NCI-H460 (cell line): ENCODE measurements around the gene MUSK. TPM values are rescaled to one million over a fixed set of nuclear protein-coding genes. Genes with fewer than 3 reads are reported as not detected.

Experiments
- DNase-seq: peaks from one replicate; pipeline ENCODE4 v3.0.0-alpha.2; 2016; ENCODE audit warnings: low read depth; ENCODE audit errors: extremely low read depth
- polyA plus RNA-seq: library from polyadenylated mRNA; depleted of rRNA; stranded (reverse); fragments of >200 nt; gene quantifications from 2 replicates; pipeline ENCODE4 v1.2.3, GENCODE V29; 2014; cell fraction: nucleus; rRNA removed
- total RNA-seq: library from RNA; depleted of rRNA; stranded (reverse); fragments of >200 nt; shearing (Covaris generic); gene quantifications from 2 replicates; pipeline ENCODE4 v1.2.3, GENCODE V29; 2014; rRNA removed

Gene MUSK
- total RNA-seq: not detected in 2 replicates
- polyA plus RNA-seq: not detected in 2 replicates

- DNase-seq: no peak
Observed at GRCh38 chr9:110668570-110669167, at the start of gene MUSK. Gene MUSK (plus strand): TSS chr9:110668791. CDS start chr9:110668905, 114 bp downstream.

- DNase-seq: no peak
Observed at GRCh38 chr9:110619831-110620230, 48.8 kb upstream of the MUSK start.

- no peak for DNase-seq
Observed at GRCh38 chr9:110620726-110621125, 47.9 kb upstream of the MUSK start.

GRCh38 chr9:110622368-110622767 lies 46.2 kb upstream of the MUSK start:
- no peak for DNase-seq

- DNase-seq: peak; percentile 69
Observed at GRCh38 chr9:110623462-110624025, 45.0 kb upstream of the MUSK start.

- DNase-seq: no peak
Observed at GRCh38 chr9:110626101-110626829, 42.3 kb upstream of the MUSK start.

GRCh38 chr9:110635589-110635988 lies 33.0 kb upstream of the MUSK start:
- no peak for DNase-seq

GRCh38 chr9:110638381-110638954 lies 30.1 kb upstream of the MUSK start:
- DNase-seq: peak; percentile 25

GRCh38 chr9:110640736-110641135 lies 27.9 kb upstream of the MUSK start:
- DNase-seq: no peak

GRCh38 chr9:110641293-110641692 lies 27.3 kb upstream of the MUSK start:
- no peak for DNase-seq

- no peak for DNase-seq
Observed at GRCh38 chr9:110648696-110649095, 19.9 kb upstream of the MUSK start.

- no peak for DNase-seq
Observed at GRCh38 chr9:110650261-110650660, 18.3 kb upstream of the MUSK start.

- no peak for DNase-seq
Observed at GRCh38 chr9:110650991-110651411, 17.6 kb upstream of the MUSK start.

- DNase-seq: no peak
Observed at GRCh38 chr9:110655754-110656641, 12.6 kb upstream of the MUSK start.

- DNase-seq: no peak
Observed at GRCh38 chr9:110659891-110660541, 8.6 kb upstream of the MUSK start.

- no peak for DNase-seq
Observed at GRCh38 chr9:110669433-110669832, 842 bp downstream of the MUSK start.

GRCh38 chr9:110671849-110672248 lies 3.3 kb downstream of the MUSK start:
- no peak for DNase-seq

GRCh38 chr9:110672873-110673510 lies 4.4 kb downstream of the MUSK start:
- DNase-seq: no peak

- DNase-seq: no peak
Observed at GRCh38 chr9:110687497-110687896, 18.9 kb downstream of the MUSK start.

GRCh38 chr9:110688329-110688728 lies 19.7 kb downstream of the MUSK start:
- no peak for DNase-seq
